Right cardiac atrium (tissue), 5 donors: Measurements from ENCODE around the gene DOK5. TPM values are rescaled to one million over a fixed set of nuclear protein-coding genes. Genes with fewer than 3 reads are reported as not detected.

Experiments used
- ATAC-seq, 2 donors: fragments of 200-7000 bp; cut with Tn5 transposase; one replicate each; pipeline versions ENCODE4 v1.8.0 to v1.9.1; 2020; ENCODE audit warnings: moderate library complexity in 2 of 2, mild to moderate bottlenecking in 1 of 2
- DNase-seq, 3 donors: peaks; one replicate each; pipeline ENCODE4 v3.0.0-alpha.2; 2020
- H3K27ac ChIP-seq: one replicate; pipeline ENCODE4 v1.5.1; 2013; ENCODE audit warnings: mild to moderate bottlenecking, low read length, control low read depth, moderate library complexity
- H3K27me3 ChIP-seq: one replicate; pipeline ENCODE4 v1.6.1; 2013; ENCODE audit not compliant: control insufficient read depth, insufficient read depth
- H3K4me1 ChIP-seq: one replicate; pipeline ENCODE4 v1.6.1; 2013; ENCODE audit warnings: low read length; ENCODE audit not compliant: control insufficient read depth, insufficient read depth
- H3K4me3 ChIP-seq: one replicate; pipeline ENCODE4 v1.5.1; 2013; ENCODE audit warnings: low read length, control low read depth
- H3K9me3 ChIP-seq: one replicate; pipeline ENCODE4 v1.6.1; 2013; ENCODE audit warnings: low read length; ENCODE audit not compliant: control insufficient read depth
- WGBS: extraction: QIAGEN DNeasy Blood & Tissue Kit; methylation state at CpG from one replicate; pipeline ENCODE4 v1.1.7; 2013; 5-methylcytosine and 5-hydroxymethylcytosine counted together
- intact Hi-C, 4 donors: fragments of 100-400 bp; cut with DNase I; formaldehyde crosslinking; loops; one replicate each; pipeline versions ENCODE4 v1.11.0 to v1.14.0; 2022 to 2023
- polyA plus RNA-seq: library from polyadenylated mRNA; stranded (reverse); fragments of 200-250 nt; gene quantifications from one replicate; pipeline ENCODE4 v1.2.3, GENCODE V29; 2013
- total RNA-seq, 4 donors: library from RNA; stranded (reverse); fragmentation: NEBNext Ultra II Directional; extraction: Animal tissue kit (Norgen Biotek cat#: 25700); gene quantifications; one replicate each; pipeline ENCODE4 v1.2.1, GENCODE V29; 2021
- donor health status: healthy with polysubstance abuse.
- donor health status: DM: no; HTN: yes; CAD: no.
- donor health status: DM: no; HTN: no; CAD: no.
- donor health status: DM: no; HTN: yes; CAD: no; lungs with severe emphysema.
- donor health status: DM: yes; HTN: yes; CAD: no.

Gene DOK5
- total and polyA plus RNA-seq, 5 donors = 10.6 to 20.2 (median 16.0) TPM

- Histone ChIP-seq H3K9me3 (no peaks in the 10 kb centered on the region), H3K27ac (no peak overlapping the region), H3K27me3 (no peaks in the 10 kb centered on the region), H3K4me1 (no peaks in the 10 kb centered on the region), H3K4me3 (no peak overlapping the region)
- 86% methylated on average over 9 of the region's 9 CpGs for WGBS
- intact Hi-C loops = no loop called here
- DNase-seq (no peak), ATAC-seq (no peak)
Measured at GRCh38 chr20:54451171-54451570, 24.2 kb upstream of the DOK5 start.

DNA sequence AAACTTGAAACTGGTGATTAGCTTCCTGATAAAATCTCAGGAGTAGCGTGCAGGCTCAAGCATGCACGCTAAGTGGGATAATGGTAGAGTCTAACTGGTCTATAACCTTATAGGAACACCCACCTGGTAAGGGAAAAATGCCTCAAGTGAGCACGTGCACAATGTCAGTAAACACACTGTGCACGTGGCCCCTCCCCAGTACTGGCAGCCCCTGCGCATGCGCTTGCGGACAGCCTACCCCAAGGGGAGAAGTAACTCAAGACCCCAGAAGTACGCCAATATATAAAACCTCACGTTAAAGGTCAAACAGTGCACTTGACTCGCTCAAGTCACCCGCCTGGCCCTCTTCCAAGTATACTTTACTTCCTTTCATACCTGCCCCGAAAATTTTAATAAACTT lies 23.1 kb upstream of the DOK5 start:
- DNase-seq = no peak
- H3K27me3 ChIP-seq = no peaks in the 10 kb centered on the region
- ATAC-seq = no peak
- intact Hi-C loops = no loop called here
- H3K4me1 ChIP-seq = no peaks in the 10 kb centered on the region
- 91% methylated on average over 12 of the region's 12 CpGs for WGBS
- H3K27ac ChIP-seq = no peak overlapping the region
- no peak overlapping the region for H3K4me3 ChIP-seq
- H3K9me3 ChIP-seq = no peaks in the 10 kb centered on the region

GRCh38 chr20:54454982-54455381 lies 20.4 kb upstream of the DOK5 start:
- peaks cover 2% of the 10 kb centered on the region for H3K4me1 ChIP-seq
- H3K27me3 ChIP-seq = no peaks in the 10 kb centered on the region
- DNase-seq (no peak), ATAC-seq (no peak)
- intact Hi-C loops = no loop called here
- WGBS = 84% methylated on average over 2 of the region's 2 CpGs
- no peak overlapping the region for H3K27ac ChIP-seq
- no peak overlapping the region for H3K4me3 ChIP-seq
- no peaks in the 10 kb centered on the region for H3K9me3 ChIP-seq

- no peak overlapping the region for H3K27ac ChIP-seq
- peaks cover 2% of the 10 kb centered on the region for H3K4me1 ChIP-seq
- DNase-seq (no peak), ATAC-seq (no peak)
- H3K4me3 ChIP-seq = no peak overlapping the region
- no peaks in the 10 kb centered on the region for H3K9me3 ChIP-seq
- intact Hi-C loops = no loop called here
- H3K27me3 ChIP-seq = no peaks in the 10 kb centered on the region
- 86% methylated on average over 2 of the region's 2 CpGs for WGBS
Measured at GRCh38 chr20:54456423-54456822, 19.0 kb upstream of the DOK5 start.

- WGBS = 59% methylated on average over 6 of the region's 6 CpGs
- intact Hi-C loops = no loop called here
- Histone ChIP-seq H3K27ac (no peak overlapping the region), H3K9me3 (no peaks in the 10 kb centered on the region), H3K4me1 (peaks cover 2% of the 10 kb centered on the region), H3K27me3 (no peaks in the 10 kb centered on the region), H3K4me3 (no peak overlapping the region)
- ATAC-seq (peak in 1 of 2 donors; percentile 32), DNase-seq (no peak)
Measured at GRCh38 chr20:54456961-54457360, 18.4 kb upstream of the DOK5 start.

DNA sequence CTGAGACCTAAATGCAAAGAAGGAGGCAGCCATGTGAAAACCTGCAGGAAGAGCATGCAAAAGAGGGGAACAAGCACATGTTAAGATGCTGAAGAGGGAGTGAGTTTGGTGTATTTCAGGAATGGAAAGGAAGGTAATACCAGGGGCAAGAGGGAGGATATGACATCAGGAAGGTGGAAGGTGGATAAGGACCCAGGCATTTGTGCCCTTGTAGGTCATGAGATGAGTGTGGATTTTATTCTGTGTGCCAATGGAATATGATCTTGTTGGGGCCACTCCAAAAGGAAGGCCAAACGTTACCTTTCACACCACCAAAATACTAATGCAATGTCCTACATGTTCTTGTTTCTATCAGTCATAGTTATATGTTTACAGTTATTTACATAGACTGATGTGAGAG lies 17.2 kb upstream of the DOK5 start:
- intact Hi-C loops = no loop called here
- WGBS = 51% methylated on average over 1 of the region's 1 CpG
- Histone ChIP-seq H3K9me3 (no peaks in the 10 kb centered on the region), H3K4me1 (peaks cover 2% of the 10 kb centered on the region), H3K27ac (no peak overlapping the region), H3K4me3 (no peak overlapping the region), H3K27me3 (no peaks in the 10 kb centered on the region)
- DNase-seq (no peak), ATAC-seq (no peak)

GRCh38 chr20:54459279-54459678 lies 16.1 kb upstream of the DOK5 start:
- no peak for DNase-seq
- ATAC-seq = no peak
- intact Hi-C loops = no loop called here
- 91% methylated on average over 4 of the region's 4 CpGs for WGBS
- Histone ChIP-seq H3K27me3 (no peaks in the 10 kb centered on the region), H3K4me3 (no peak overlapping the region), H3K27ac (no peak overlapping the region), H3K9me3 (no peaks in the 10 kb centered on the region), H3K4me1 (peaks cover 2% of the 10 kb centered on the region)

DNA sequence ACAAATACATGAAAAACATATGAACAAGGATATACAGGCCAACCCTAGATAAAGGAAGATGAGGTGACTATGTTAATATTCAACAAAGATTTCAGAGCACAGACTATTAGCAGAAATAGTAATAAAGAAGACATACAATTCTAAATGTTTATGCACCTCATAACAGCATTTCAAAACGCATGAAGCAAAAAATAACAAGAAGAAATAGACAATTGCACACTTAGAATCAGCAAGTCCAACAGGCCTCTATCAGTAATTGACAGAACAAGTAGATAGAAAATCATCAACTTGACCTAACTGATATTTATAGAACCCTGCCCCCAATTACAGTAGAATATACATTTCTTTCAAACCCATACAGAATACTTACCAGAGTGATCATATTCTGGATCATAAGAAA lies 11.4 kb upstream of the DOK5 start:
- Histone ChIP-seq H3K27ac (no peak overlapping the region), H3K9me3 (no peaks in the 10 kb centered on the region), H3K4me1 (no peaks in the 10 kb centered on the region), H3K4me3 (no peak overlapping the region), H3K27me3 (no peaks in the 10 kb centered on the region)
- intact Hi-C loops = no loop called here
- 85% methylated on average over 1 of the region's 1 CpG for WGBS
- ATAC-seq (no peak), DNase-seq (no peak)

GRCh38 chr20:54466127-54466526 lies 9.3 kb upstream of the DOK5 start:
- Histone ChIP-seq H3K27me3 (no peaks in the 10 kb centered on the region), H3K27ac (no peak overlapping the region), H3K9me3 (no peaks in the 10 kb centered on the region), H3K4me1 (no peaks in the 10 kb centered on the region), H3K4me3 (no peak overlapping the region)
- intact Hi-C loops = no loop called here
- 88% methylated on average over 3 of the region's 3 CpGs for WGBS
- ATAC-seq (no peak), DNase-seq (no peak)

DNA sequence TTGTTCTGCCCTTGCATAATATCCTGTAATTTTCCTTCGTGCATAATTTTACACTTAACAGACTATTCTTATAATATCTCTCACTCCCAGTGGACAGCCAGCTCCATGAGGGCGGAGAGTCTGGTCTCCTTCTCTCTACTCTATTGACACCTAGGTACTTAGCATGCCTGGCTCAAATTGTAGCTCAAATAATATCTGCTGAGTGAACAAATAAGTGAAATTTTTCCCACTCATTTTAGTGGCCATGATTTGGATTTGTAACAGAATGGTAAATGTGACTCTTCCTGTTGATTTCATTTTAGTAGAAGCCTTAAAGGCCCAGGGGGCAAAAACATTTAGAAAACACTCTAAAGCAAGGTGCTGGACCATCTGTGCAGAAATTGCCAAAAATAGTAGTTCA lies 7.8 kb upstream of the DOK5 start:
- DNase-seq (peak in 1 of 3 donors; percentile 19), ATAC-seq (no peak)
- Histone ChIP-seq H3K4me3 (no peak overlapping the region), H3K9me3 (no peaks in the 10 kb centered on the region), H3K4me1 (no peaks in the 10 kb centered on the region), H3K27me3 (no peaks in the 10 kb centered on the region), H3K27ac (peak overlapping the region; percentile 32)
- intact Hi-C loops = no loop called here
- WGBS = 61% methylated on average over 2 of the region's 2 CpGs

DNA sequence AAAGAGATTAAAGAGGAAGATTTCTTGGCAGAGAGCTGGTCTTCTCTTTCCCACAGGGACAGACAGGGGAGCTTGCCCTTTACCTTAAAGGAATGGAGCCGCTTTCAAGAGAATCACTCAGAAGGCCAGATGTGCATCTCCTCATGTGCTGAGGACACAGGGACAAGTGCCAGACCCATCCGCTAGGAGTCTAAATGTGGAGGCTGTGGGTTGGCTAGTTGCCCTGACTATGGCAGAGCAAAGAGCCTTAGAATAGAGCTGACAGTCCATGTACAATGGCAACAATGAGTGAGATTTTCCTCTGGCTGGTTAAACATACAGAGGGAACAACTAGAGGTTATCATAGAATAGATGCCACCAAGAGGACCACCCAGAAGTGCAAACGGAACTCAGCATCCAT lies 7.3 kb upstream of the DOK5 start:
- H3K4me3 ChIP-seq = no peak overlapping the region
- ATAC-seq = no peak
- no peaks in the 10 kb centered on the region for H3K9me3 ChIP-seq
- intact Hi-C loops = no loop called here
- WGBS = 59% methylated on average over 3 of the region's 3 CpGs
- no peaks in the 10 kb centered on the region for H3K4me1 ChIP-seq
- H3K27ac ChIP-seq = no peak overlapping the region
- DNase-seq = peak in 1 of 3 donors; percentile 7
- H3K27me3 ChIP-seq = no peaks in the 10 kb centered on the region

GRCh38 chr20:54469293-54469692 lies 6.1 kb upstream of the DOK5 start:
- ATAC-seq (peak; percentile 34 to 71), DNase-seq (no peak)
- Histone ChIP-seq H3K27me3 (no peaks in the 10 kb centered on the region), H3K4me1 (no peaks in the 10 kb centered on the region), H3K9me3 (no peaks in the 10 kb centered on the region), H3K4me3 (no peak overlapping the region), H3K27ac (no peak overlapping the region)
- 40% methylated on average over 2 of the region's 2 CpGs for WGBS
- intact Hi-C loops = no loop called here
